IPS-11a (cell line): ENCODE data around the gene ATP2B1.

Source experiments
- H3K4me3 ChIP-seq: one replicate; pipeline ENCODE4 v1.5.1; 2013; ENCODE audit warnings: low read depth, low read length, control low read depth

ATP2B1 gene

DNA sequence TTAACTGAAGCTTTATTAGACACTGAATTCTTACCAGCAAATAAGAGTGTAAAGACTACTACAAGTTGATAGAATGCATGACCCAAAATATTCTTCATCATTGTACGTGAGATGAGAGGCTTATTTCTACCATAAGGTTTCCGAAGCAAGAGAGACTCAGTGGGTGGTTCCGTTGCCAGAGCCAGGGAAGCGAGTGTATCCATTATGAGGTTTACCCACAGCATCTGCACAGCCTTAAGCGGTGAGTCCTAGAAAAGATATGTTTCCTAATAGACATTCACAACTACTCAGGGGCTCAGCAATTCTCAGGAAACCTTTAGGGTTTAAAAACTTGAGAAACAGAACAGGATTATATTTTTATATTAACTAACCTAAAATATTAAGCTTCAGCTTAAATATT lies 105.0 kb downstream of the ATP2B1 start:
- no peak overlapping the region for H3K4me3 ChIP-seq

DNA sequence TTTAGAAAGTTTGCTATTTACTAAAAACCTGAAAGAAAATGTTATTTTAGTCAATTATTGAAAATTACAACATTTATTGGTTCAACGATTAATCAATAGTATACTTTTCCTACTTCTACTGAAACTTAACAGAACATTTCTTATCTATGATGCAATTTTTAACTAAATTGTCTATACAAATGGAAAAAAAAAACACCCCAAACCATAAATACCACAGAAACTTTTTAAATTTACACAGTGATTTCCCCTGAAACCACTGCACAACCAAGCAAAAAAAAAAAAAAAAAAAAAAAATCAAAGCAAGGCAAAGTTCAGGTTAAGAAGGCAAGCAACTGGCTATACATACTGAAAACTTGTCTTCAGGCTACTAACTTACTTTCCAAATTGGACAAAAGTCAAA lies 110.9 kb downstream of the ATP2B1 start:
- H3K4me3 ChIP-seq: no peak overlapping the region

DNA sequence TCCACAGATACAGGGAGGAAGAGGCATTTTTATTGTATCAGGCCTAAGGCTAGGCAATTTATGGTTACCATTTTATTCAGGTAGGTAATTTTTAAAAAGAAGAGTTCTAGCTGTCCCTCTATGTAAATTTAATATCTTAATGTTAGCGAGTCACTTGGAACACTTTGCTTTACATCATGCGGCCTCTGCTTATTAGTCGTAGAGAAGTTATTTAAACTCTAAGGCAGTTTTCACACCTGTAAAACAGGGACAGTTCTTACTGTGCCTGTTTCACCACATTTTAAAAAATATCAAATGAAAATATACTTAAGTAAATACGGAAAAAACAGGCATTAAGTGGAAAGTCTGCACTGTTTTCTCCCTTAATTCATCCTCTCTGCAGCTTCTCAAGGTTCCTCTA lies 111.4 kb downstream of the ATP2B1 start:
- H3K4me3 ChIP-seq: no peak overlapping the region

DNA sequence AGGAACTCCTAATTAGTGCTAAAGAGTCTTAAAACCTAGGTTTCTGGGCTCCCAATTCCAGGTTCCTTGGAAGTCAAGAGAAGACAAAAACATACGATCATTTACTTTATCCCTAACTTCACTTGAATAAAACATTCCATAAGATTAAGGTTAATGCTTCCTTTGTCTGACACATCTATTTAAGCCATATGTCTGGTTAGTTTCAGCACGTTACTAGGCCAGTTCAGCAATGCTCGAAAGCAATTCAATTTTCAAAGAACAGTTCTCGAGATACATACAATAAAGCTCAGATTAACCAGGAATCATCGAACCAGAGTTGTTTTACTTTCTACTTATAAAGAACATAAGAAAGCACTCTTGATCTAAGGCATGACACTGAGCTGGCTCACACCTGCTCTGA lies 114.8 kb downstream of the ATP2B1 start:
- no peak overlapping the region for H3K4me3 ChIP-seq

DNA sequence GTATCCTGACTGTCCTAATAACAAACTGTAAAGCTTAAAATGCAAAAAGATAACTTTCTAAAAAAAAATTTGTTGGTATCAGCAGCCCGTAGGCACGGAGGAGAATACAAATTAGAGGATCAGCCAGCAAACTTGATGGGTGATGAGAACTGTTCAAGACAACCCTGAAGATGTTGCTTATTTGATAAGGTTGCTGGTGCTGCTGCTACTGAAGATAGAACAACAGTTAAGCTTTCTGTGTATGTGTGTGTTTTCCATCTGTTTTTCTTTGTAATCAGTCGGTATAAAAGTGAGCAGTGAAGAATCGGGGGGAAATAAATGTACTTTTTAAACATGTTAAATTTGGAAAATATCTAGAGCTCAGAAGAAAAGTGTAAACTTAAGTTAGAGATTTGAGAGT lies 115.4 kb downstream of the ATP2B1 start:
- no peak overlapping the region for H3K4me3 ChIP-seq

DNA sequence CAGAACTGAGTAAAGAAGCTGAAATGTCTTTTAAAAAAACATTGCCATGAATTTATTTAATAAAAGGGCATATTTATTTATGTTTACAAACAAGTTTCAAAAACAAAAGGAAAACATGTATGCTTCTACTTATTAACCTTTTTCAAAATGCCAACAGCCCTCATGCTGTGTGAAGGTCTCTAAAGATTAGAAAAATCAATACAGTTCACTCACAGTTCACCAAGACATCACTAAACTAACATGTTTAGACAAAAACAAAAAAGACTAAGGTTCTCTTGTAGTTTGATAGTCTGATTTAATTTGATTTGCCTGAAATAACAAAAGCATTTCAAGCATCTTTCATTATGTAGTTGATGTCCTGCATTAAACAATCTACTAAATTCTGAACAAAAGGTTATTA lies 118.9 kb downstream of the ATP2B1 start:
- no peak overlapping the region for H3K4me3 ChIP-seq

DNA sequence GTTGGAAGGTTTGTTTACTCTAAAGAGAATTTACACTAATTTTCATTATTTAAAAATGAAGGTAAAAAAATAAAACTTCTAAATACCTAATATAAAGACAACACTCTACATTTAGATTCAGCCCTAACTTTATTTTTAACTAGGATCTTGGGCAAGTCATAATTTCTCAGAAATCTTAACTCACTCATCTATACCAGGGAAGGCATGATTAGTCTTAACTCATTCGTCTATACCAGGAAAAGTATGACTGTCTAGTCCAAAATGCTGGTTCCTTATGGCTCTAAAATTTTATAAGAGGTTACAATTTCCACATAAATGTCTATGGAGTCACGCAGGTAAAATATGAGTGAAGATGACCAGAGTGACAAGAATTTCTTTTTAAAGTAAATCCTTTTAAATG lies 130.1 kb downstream of the ATP2B1 start:
- no peak overlapping the region for H3K4me3 ChIP-seq

DNA sequence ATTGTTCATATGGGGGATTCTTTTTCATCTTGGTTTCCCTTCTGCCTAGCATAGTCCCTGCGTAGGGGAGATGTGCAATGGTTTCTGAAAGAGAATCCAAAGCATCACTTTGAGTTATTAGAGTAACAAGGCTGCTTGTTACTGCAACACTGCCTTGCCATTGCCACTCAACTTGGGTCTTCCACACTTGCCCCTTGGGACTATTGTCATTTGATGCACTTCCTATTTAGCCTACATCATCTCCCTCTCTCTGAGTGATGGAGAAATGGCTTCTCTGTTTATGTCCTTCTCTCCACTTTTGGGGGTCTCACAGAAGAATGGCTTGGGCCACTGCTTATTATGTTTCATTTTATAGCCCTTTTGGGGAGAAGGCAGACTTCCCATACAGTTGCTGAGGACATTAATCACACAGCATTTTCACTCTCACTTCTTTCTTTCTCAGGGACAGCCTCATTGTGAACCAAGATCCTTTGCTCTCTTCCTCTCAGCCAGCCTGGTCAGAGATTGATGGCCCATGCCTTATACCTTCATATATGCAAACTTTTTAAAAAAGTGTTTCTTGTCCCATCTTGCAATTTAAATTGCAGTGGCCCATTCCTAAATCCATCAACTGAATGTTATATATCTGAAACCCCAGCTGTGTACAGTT lies 131.9 kb downstream of the ATP2B1 start:
- no peak overlapping the region for H3K4me3 ChIP-seq

DNA sequence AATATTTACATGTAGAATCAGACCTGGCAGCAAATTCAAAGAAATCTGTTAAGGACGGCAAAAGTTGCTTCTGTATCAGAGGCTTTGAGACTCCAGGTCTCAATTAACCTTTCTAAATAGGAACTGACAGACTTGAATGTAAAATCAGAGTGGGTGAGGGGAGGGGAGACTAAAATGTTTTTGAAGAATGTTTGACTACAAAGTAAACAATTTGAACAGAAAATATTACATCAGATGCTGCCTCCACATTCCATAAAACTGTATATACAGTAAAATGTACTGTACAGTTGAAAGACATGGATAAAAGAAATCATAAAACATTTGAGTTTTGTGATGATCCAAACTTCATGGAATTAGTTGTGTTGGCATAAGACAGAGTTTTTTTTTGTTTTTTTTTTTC lies 133.3 kb downstream of the ATP2B1 start:
- no peak overlapping the region for H3K4me3 ChIP-seq

DNA sequence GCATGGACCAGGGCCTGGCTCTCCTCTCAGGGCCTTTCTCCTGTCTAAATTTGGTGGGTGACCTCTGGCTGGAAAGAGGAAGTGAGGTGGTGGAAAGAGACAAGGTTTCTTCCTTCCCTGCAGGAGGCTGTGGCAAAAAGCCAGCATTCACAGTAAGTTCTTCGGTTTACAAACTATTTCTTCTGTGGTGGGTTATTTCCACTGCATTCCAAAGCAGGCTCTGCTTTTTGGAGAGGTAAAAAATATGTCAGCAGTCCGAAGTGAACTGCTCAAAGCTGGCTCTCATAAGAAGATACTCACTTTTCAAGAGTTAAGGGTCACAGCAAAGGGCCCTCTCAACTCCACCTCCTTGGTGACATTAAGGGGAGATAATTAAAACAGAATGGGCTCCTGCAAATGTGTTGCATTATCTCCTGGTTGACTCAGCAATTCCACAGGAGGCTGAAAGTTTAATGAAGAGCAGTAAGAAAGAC lies 133.9 kb downstream of the ATP2B1 start:
- no peak overlapping the region for H3K4me3 ChIP-seq

DNA sequence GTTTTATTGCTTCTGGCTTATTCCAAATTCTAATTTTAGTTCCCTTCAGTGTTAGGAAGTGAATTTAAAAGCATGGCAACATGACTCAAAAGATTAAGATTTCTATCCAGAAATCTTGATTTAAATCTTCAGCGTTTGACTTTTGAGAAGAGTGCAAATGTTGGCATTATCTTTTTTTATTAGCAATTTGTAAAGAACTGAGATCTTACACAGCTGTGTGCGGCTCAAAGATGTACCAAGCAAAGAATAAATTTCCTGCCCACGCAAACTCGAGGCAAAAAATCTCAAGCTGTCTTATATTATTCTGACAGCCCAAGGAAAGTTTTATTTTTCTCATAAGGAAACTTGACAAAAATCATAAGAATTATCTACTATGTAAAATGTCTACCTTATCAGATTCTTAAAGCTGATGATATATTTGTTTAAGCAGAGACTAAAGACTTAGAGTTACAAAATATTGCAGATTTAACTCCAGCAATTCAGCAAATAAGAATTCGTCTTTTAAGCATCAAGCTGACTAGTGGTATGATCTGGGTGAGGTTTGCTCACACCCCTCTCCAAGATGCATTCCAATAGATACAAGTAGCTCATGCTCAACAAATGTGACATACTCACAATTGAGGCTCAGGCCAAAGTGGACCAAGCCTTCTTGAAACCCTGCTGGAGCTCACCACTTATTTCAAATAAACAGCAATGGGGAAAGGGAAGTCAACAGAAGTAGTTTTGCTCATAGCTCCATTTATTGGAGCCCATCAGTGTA lies 135.4 kb downstream of the ATP2B1 start:
- H3K4me3 ChIP-seq: no peak overlapping the region

DNA sequence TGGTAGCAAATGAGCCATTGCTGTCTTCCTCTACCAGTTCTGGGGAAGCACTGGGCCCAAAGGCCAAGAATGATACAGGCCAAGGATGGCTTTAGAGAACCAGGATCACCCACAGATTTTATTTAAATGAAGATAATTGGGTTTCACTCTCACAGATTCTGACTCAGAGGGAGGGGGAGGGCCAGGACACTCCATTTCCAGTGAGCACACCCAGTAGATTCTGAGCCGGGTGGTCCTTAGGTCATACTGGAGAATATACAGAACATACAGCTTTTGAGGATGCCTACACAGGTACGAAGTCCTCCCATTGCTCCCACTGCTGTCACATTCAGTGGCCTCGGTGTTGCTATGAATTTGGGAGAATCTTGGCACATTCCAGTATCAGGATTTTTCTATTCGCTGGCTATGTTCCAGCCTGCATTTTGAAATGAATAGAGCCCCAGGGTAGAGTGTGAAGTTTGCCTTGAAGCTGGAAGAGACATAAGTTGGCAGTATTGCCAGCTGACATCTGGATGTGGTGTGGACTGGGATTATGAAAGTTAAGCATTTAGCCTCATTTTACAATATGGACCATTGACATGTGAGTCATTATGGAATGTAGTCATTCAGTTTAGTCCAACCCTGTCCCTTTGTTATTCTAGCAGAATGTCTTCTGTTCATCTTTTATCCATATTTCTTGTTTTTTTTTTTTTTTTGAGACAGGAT lies 137.0 kb downstream of the ATP2B1 start:
- H3K4me3 ChIP-seq: no peak overlapping the region

DNA sequence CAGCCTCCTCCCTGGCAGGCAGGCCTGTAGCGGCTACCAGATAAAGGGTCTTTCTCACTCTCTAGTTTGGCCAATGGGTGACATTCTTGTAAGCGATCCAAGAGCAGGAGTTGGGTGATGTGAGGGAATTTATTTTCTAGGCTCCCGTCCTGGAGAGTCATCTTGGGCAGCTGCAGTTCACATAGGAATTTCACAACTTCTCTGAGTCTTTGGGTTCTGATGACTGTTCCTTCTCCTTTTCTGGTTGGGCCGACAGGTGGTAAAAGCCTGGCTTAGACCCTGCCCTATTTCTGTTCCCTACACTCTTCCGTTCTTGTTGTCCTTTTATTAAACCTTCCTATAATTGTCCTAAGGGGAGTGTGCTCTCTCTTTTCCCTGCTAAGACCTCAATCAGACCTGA lies 140.2 kb downstream of the ATP2B1 start:
- H3K4me3 ChIP-seq: no peak overlapping the region

DNA sequence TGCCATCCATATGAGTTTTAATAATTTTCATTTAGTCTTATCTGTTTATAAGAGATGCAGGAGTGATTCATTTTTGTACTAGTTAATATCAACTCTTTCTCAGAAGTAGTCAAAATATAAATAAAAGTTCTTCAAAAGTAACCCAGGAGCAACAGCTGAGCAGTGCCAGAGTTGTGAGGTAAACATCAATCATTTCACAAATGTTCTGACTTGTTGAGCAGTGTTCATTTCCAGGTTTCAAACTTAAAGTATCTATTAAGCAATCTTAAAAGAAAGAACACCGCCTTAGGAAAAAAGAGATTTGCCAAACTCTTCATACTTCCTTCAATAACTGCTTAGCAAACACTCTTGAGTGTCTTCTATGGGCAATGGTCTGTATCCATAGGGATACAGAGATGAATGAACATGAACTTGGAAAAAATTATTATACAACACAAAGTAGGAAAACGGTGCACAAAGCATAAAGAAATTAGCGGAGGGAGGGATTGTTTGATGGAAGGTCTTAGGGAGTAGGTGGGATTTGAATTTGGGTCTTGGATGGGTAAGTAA lies 140.9 kb downstream of the ATP2B1 start:
- no peak overlapping the region for H3K4me3 ChIP-seq

DNA sequence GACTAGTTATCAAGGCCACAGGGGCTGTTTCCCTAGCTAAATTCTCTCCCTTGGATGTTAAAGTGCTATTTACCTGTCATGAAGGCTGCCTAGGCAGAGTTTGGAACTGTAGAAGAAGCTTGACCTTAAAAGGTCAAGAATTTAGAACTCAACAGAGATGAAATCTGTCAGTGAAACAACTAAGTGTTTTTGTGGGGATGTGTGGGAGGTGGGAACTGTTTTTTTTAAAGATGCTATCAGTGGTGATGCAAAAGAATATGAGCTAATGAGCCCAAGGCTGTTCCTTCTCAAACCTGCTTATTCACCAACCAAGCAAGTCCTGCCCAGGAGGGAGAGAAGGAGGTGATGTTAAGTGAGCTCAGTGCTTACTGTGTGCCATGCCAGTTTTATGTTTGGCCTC lies 142.0 kb downstream of the ATP2B1 start:
- H3K4me3 ChIP-seq: no peak overlapping the region

DNA sequence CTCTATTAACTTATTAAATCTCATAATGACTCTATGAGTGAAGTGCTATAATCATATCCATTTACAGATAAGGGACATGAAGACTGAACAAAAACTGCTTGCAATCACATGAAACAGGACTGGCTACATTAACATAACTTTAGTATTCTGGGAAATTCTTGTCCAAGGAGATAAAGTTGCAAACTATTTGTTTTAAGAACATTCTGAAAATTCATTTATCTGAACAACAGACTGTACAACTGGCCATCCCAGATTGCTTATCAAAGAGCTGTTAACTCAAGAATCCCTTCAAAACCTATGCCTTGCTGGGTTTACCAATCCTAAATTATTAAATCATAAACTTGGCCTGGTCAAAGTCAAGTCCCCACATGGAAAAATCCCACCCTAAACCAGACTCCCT lies 143.6 kb downstream of the ATP2B1 start:
- H3K4me3 ChIP-seq: no peak overlapping the region

DNA sequence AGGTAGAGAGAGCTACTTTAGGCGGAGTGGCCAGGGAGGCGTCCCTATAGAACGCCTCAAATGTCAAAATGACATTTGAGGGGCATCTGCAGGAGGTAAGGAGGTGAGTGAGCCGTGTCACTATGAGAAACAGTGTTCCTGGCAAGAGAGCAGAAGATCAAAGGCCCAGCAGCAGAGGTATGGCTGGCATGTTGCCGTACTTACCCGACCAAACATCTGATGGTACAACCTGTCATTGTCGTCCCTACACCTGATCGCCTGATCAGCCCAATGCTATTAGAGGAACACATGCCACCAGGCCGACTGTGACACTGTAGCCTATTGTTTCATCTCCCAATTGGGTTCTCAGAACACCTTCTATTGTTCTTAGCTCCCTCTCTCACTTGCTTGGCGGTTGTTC lies 148.9 kb downstream of the ATP2B1 start:
- H3K4me3 ChIP-seq: no peak overlapping the region

DNA sequence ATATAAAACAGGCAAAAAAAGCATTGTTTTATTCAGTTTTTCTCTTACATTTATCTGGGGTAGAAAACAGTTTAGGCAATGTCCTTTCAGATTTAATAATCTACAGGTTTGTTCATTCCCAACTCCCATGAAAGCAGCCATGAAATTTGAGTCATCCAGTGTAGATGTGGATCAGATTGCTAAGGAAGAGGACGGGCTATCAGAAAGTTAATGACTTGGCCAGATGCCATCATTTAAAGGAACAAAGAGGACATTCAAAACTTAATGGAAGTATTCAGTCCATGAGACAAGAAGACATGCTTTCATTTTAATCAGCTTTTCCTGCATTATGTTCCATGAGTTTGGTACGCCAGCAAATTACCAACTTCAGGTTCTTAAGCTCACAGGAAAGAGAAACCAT lies 151.7 kb downstream of the ATP2B1 start:
- H3K4me3 ChIP-seq: no peak overlapping the region

DNA sequence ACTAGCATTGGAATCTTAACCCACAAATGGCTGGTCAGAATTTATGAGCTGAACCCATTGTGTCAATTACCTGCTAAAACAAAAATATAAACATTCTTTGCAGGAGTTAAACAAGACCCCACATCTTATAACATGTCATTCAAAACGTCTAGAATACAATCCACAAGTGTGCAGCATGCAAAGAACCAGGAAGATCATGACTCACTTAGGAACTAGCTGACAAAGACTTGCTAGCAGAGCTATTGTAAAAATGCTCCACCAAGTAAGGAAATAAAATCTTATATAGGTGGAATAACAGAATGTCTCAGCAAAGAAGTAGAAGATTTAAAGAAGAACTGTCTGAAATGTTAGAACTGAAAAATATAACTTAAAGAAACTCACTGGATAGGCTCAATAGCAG lies 156.3 kb downstream of the ATP2B1 start:
- no peak overlapping the region for H3K4me3 ChIP-seq

DNA sequence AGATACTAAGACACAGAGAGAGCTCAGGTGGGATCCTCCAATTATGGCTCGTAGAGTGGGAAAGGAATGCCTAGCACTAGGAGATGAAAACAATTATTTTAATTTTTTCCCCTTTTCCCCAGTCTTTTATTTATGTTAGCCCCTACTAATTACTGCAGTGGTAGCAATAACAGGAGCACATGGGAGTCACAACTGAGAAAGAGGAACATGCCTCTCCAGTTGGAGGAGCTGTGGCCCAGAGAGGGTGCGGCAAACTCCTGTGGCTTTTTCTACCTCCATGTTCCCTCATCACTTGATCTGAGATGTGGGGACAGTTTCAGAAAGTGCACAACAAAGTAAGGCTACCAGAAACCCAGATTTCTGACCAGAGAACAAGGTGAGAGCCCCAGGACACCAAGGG lies 156.9 kb downstream of the ATP2B1 start:
- H3K4me3 ChIP-seq: no peak overlapping the region

DNA sequence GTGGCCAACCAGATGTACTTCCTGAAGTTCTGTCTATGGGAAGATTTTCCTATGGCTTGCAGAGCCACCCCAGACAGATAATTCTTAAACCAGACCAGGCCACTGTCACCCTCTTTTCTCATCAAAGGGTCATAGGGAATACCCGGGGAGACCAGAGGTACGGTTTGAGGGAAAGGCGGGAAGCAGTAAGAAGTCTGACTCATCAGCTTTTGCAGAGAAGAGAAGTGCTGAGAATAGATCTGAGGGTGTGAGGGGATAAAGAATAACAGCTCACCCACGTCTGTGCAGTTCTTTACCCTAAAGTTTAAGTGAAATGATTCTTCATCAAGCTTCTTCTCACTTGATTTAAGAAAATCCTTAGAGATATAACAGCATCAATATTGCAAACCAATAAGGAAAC lies 161.5 kb downstream of the ATP2B1 start:
- no peak overlapping the region for H3K4me3 ChIP-seq

DNA sequence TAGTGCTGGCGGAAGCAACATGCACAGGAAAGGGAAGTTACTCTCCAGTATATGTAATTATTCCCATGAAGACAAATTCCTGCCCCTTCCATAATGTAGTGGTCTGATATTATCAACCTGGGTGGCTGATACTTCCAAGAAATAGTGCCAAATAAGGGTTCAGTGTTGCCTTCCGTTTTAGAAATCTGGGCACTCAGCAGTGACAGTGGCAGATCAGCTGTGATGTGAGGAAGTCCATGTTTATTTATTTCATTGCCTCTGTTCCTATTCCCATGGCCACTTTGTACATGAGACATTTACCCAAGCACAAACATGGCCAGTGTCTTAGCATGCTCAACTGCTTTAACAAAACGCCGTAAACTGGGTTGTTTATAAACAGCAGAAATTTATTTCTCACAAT lies 162.5 kb downstream of the ATP2B1 start:
- no peak overlapping the region for H3K4me3 ChIP-seq
